IMR-90 (cell line): ENCODE results near the gene TAP2. TPM values are rescaled to one million over a fixed set of nuclear protein-coding genes. Genes with fewer than 3 reads are reported as not detected.

Source experiments
- ATAC-seq: fragments of 200-7000 bp; cut with Tn5 transposase; 2 replicates; pipeline ENCODE4 v1.9.1; 2020; ENCODE audit warnings: low read depth, mild to moderate bottlenecking, moderate library complexity
- BruUV-seq: library from RNA; stranded (reverse); fragments of 400-500 nt; replicated peaks from 2 replicates; lab custom pipeline; 2021; lab: Mats Ljungman, UMichigan
- CTCF ChIA-PET: fragments of 300-600 bp; formaldehyde crosslinking; extraction: SDS; loops from one replicate; lab custom pipeline; 2021; ENCODE audit warnings: antibody characterized with exemption; lab: Yijun Ruan, JAX
- POLR2A ChIA-PET: fragments of 300-600 bp; sonication (Branson Sonifier 250); formaldehyde crosslinking; loops from one replicate; lab custom pipeline; 2022; ENCODE audit warnings: antibody characterized with exemption; ENCODE audit not compliant: unreplicated experiment; lab: Charles Lee
- DNase-seq: peaks from one replicate; pipeline ENCODE4 v3.0.0; 2013
- H2AFZ ChIP-seq: replicated peaks from 2 replicates; pipeline ENCODE3; 2013; ENCODE audit warnings: low read length, mild to moderate bottlenecking; ENCODE audit not compliant: poor library complexity
- H2AK5ac ChIP-seq: 2 replicates; pipeline ENCODE4 v1.6.1; 2013; ENCODE audit warnings: low read depth, low read length, inconsistent platforms
- H2AK9ac ChIP-seq: replicated peaks from 2 replicates; pipeline ENCODE3; 2013; ENCODE audit warnings: mild to moderate bottlenecking, low read depth, low read length, moderate library complexity; ENCODE audit not compliant: poor library complexity
- H2BK120ac ChIP-seq: 2 replicates; pipeline ENCODE4 v1.6.1; 2013; ENCODE audit warnings: low read depth, low read length, inconsistent platforms
- H2BK15ac ChIP-seq: 3 replicates; pipeline ENCODE4 v1.6.1; 2013; ENCODE audit warnings: low read depth, low read length, inconsistent platforms
- H2BK20ac ChIP-seq: 2 replicates; pipeline ENCODE4 v1.6.1; 2013; ENCODE audit warnings: low read depth, mild to moderate bottlenecking, inconsistent platforms, low read length, moderate library complexity
- H2BK5ac ChIP-seq: 2 replicates; pipeline ENCODE4 v1.6.1; 2013; ENCODE audit warnings: mild to moderate bottlenecking, low read depth, low read length, inconsistent platforms; ENCODE audit not compliant: poor library complexity, severe bottlenecking
- H3K14ac ChIP-seq: replicated peaks from 2 replicates; pipeline ENCODE4 v1.6.1; 2013; ENCODE audit warnings: low read depth, low read length, inconsistent platforms
- H3K18ac ChIP-seq: 2 replicates; pipeline ENCODE4 v1.6.1; 2013; ENCODE audit warnings: low read depth, low read length, control low read depth
- H3K23ac ChIP-seq: 2 replicates; pipeline ENCODE4 v1.6.1; 2013; ENCODE audit warnings: low read depth, low read length, inconsistent platforms
- H3K27ac ChIP-seq: 2 replicates; pipeline ENCODE4 v1.5.1; 2013; ENCODE audit warnings: mild to moderate bottlenecking, control low read depth, low read length; ENCODE audit not compliant: insufficient read depth
- H3K27me3 ChIP-seq: 2 replicates; pipeline ENCODE4 v1.6.1; 2013; ENCODE audit warnings: low read length; ENCODE audit not compliant: control insufficient read depth, insufficient read depth
- H3K36me3 ChIP-seq: 2 replicates; pipeline ENCODE4 v1.6.1; 2013; ENCODE audit warnings: low read length, mixed read lengths; ENCODE audit not compliant: control insufficient read depth, insufficient read depth
- H3K4ac ChIP-seq: 2 replicates; pipeline ENCODE4 v1.6.1; 2013; ENCODE audit warnings: low read depth, low read length, inconsistent platforms
- H3K4me1 ChIP-seq: 2 replicates; pipeline ENCODE4 v1.6.1; 2013; ENCODE audit warnings: low read length, mixed read lengths; ENCODE audit not compliant: control insufficient read depth, insufficient read depth
- H3K4me2 ChIP-seq: 2 replicates; pipeline ENCODE4 v1.6.1; 2013; ENCODE audit warnings: low read depth, mild to moderate bottlenecking, control low read depth, low read length, moderate library complexity
- H3K4me3 ChIP-seq: 2 replicates; pipeline ENCODE4 v1.5.1; 2013; ENCODE audit warnings: low read depth, mild to moderate bottlenecking, control low read depth, low read length, moderate library complexity; ENCODE audit not compliant: insufficient read depth
- H3K56ac ChIP-seq: 2 replicates; pipeline ENCODE4 v1.6.1; 2013; ENCODE audit warnings: low read length, inconsistent platforms; ENCODE audit not compliant: insufficient read depth; ENCODE audit errors: extremely low read depth
- H3K79me1 ChIP-seq, 2 experiments: 2 replicates each; pipeline ENCODE4 v1.6.1; 2013; ENCODE audit warnings: low read length in 2 of 2, inconsistent platforms in 1 of 2, low read depth in 1 of 2
- H3K9ac ChIP-seq: 2 replicates; pipeline ENCODE4 v1.6.1; 2013; ENCODE audit warnings: low read depth, low read length, control low read depth
- H3K9me1 ChIP-seq: 2 replicates; pipeline ENCODE4 v1.6.1; 2013; ENCODE audit warnings: low read length, inconsistent platforms; ENCODE audit not compliant: insufficient read depth
- H3K9me3 ChIP-seq: 2 replicates; pipeline ENCODE4 v1.6.1; 2013; ENCODE audit warnings: low read length; ENCODE audit not compliant: control insufficient read depth, insufficient read depth
- H4K20me1 ChIP-seq: 2 replicates; pipeline ENCODE4 v1.6.1; 2013; ENCODE audit warnings: low read length, inconsistent platforms; ENCODE audit not compliant: insufficient read depth
- H4K5ac ChIP-seq: 2 replicates; pipeline ENCODE4 v1.6.1; 2013; ENCODE audit warnings: mild to moderate bottlenecking, low read depth, low read length, control low read depth
- H4K8ac ChIP-seq, 2 experiments: 2 replicates each; pipeline ENCODE4 v1.6.1; 2013; ENCODE audit warnings: low read depth in 2 of 2, low read length in 2 of 2, control low read depth in 1 of 2, inconsistent platforms in 1 of 2
- H4K91ac ChIP-seq: 2 replicates; pipeline ENCODE4 v1.6.1; 2013; ENCODE audit warnings: low read depth, low read length, inconsistent platforms; ENCODE audit not compliant: insufficient read depth
- CEBPB ChIP-seq: IDR thresholded peaks from 2 replicates; pipeline ENCODE4 v1.6.1; 2012; ENCODE audit warnings: low read depth, low read length, improper control_type of control experiment
- FOS ChIP-seq: fragments of 150-350 bp; IDR thresholded peaks from 2 replicates; pipeline ENCODE4 v1.6.1; 2016; ENCODE audit warnings: low read depth, low read length
- MAZ ChIP-seq: IDR thresholded peaks from 2 replicates; pipeline ENCODE4 v1.6.1; 2012; ENCODE audit warnings: low read depth, mild to moderate bottlenecking, low read length, improper control_type of control experiment, moderate library complexity, borderline replicate concordance
- NFE2L2 ChIP-seq: fragments of 150-350 bp; IDR thresholded peaks from 2 replicates; pipeline ENCODE4 v1.6.1; 2016; ENCODE audit warnings: low read depth, mild to moderate bottlenecking, low read length
- WGBS, 2 experiments: methylation state at CpG; one replicate each; pipeline versions ENCODE4 v1.1.5 to v1.1.7; 2013; ENCODE audit warnings: missing lambda C conversion rate in 2 of 2; ENCODE audit not compliant: insufficient read length in 1 of 2; ENCODE audit errors: extremely low coverage in 2 of 2; 5-methylcytosine and 5-hydroxymethylcytosine counted together
- dilution Hi-C: fragments of 300-500 bp; cut with HindIII; formaldehyde crosslinking; loops from one replicate; pipeline ENCODE4 v1.14.3; 2018; ENCODE audit warnings: low sequenced_read_pairs; ENCODE audit not compliant: unreplicated experiment
- in situ Hi-C: fragments of 300-500 bp; cut with MboI; formaldehyde crosslinking; loops from 3 replicates; pipeline ENCODE4 v1.14.3; 2019; ENCODE audit warnings: low sequenced_read_pairs, inconsistent platforms, mixed read lengths
- intact Hi-C: fragments of 100-400 bp; cut with micrococcal nuclease; formaldehyde crosslinking; loops from 2 replicates; pipeline ENCODE4 v1.10.0; 2022
- polyA plus RNA-seq, 3 experiments: library from polyadenylated mRNA; depleted of rRNA; stranded (reverse); fragments of >200 nt; gene quantifications; 2 replicates each; pipeline ENCODE4 v1.2.3, GENCODE V29; 2012; ENCODE audit warnings: low replicate concordance in 1 of 3
- total RNA-seq: library from RNA; depleted of rRNA; stranded (reverse); fragments of >200 nt; gene quantifications from 2 replicates; pipeline ENCODE4 v1.2.3, GENCODE V29; 2012

TAP2 gene
- total and polyA plus RNA-seq, 2 of the 4 experiments (the other 2 are of a cell fraction) = 6.6 to 11.4 TPM

GRCh38 chr6:32883789-32884188, 45.2 kb upstream of the TAP2 start:
- 3% methylated on average over 5 of the region's 5 CpGs; no CpG with 5 or more reads in 1 of the 2 experiments for WGBS, 2 experiments
- dilution Hi-C loops = no loop called here
- H3K56ac ChIP-seq = no peak overlapping the region
- H3K14ac ChIP-seq = no peak overlapping the region
- peaks cover 13% of the 10 kb centered on the region for H3K4me1 ChIP-seq
- H2AFZ ChIP-seq = no peak overlapping the region
- no peak overlapping the region for H2AK5ac ChIP-seq
- POLR2A ChIA-PET = no interaction called here
- H3K9me3 ChIP-seq = no peaks in the 10 kb centered on the region
- no peaks in the 10 kb centered on the region for H3K9me1 ChIP-seq
- H3K9ac ChIP-seq = no peak overlapping the region
- H2BK15ac ChIP-seq = no peak overlapping the region
- no peaks in the 10 kb centered on the region for H3K79me1 ChIP-seq
- no peak overlapping the region for H3K18ac ChIP-seq
- DNase-seq (peak; percentile 60), ATAC-seq (peak; percentile 66)
- no peak overlapping the region for H2BK5ac ChIP-seq
- H3K36me3 ChIP-seq = no peaks in the 10 kb centered on the region
- BruUV-seq = no TSS peak
- peaks cover 15% of the 10 kb centered on the region for H3K27me3 ChIP-seq
- no peak overlapping the region for H2BK20ac ChIP-seq
- TF ChIP-seq CEBPB = peak; percentile 60; the same call in 1 of the 2 replicates
- TF ChIP-seq MAZ = no peak
- no peak for TF ChIP-seq NFE2L2
- TF ChIP-seq FOS = no peak
- H3K4me3 ChIP-seq = no peak overlapping the region
- H4K91ac ChIP-seq = no peak overlapping the region
- in situ Hi-C loops = no loop called here
- CTCF ChIA-PET = interaction anchor here (1.1 kb wide), 1 partner anchor 101 kb away, joined by 4 read pairs; no protein-coding TSS in a partner anchor
- no peak overlapping the region for H2BK120ac ChIP-seq
- no peaks in the 10 kb centered on the region for H4K20me1 ChIP-seq
- intact Hi-C loops = no loop called here
- no peak overlapping the region for H2AK9ac ChIP-seq
- no peak overlapping the region for H3K4ac ChIP-seq
- no peak overlapping the region for H3K27ac ChIP-seq
- H3K4me2 ChIP-seq = peak overlapping the region; percentile 17; the same call in 1 of the 2 replicates
- no peak overlapping the region for H4K5ac ChIP-seq
- H3K23ac ChIP-seq = no peak overlapping the region
- no peak overlapping the region for H4K8ac ChIP-seq
